Ovary (tissue), 3 donors: ENCODE results near the gene SESTD1.

Source experiments
- EP300 ChIP-seq: sonication (generic); formaldehyde crosslinking; IDR thresholded peaks from one replicate; pipeline ENCODE4 v1.6.1; 2017; ENCODE audit warnings: antibody characterized with exemption
- TF ChIP-seq, protein P1 (sequence below), 3 donors: fragments of 450-650 bp in 2 of 3; fragments of 200-600 bp in 1 of 3; IDR thresholded peaks; one replicate each; pipeline versions ENCODE4 v1.5.1 to v1.8.0; 2016 to 2022; ENCODE audit warnings: antibody characterized with exemption in 3 of 3, mild to moderate bottlenecking in 1 of 3
- donor health status: DM: no; HTN: no; CAD: no.

DNA sequence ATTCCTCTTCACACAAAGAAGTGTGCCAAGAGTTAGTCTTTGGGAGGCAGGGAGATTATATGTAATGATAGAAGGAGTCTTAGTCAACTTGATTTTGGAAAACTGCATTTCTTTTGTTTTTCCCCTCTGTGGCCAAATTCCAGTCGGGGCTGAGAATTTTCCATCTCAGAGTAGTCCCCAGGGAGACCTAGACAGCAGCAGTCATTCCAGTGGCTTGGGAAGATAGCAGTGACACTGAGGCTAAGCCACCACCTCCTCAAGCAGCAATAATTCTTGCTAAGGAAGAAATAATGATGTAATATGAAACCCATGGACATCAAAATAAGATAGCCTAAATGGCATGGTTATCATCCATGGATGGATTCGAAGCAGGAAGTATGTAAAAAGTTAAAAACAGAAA, 193.7 kb downstream of the SESTD1 start:
- TF ChIP-seq, protein P1, sequence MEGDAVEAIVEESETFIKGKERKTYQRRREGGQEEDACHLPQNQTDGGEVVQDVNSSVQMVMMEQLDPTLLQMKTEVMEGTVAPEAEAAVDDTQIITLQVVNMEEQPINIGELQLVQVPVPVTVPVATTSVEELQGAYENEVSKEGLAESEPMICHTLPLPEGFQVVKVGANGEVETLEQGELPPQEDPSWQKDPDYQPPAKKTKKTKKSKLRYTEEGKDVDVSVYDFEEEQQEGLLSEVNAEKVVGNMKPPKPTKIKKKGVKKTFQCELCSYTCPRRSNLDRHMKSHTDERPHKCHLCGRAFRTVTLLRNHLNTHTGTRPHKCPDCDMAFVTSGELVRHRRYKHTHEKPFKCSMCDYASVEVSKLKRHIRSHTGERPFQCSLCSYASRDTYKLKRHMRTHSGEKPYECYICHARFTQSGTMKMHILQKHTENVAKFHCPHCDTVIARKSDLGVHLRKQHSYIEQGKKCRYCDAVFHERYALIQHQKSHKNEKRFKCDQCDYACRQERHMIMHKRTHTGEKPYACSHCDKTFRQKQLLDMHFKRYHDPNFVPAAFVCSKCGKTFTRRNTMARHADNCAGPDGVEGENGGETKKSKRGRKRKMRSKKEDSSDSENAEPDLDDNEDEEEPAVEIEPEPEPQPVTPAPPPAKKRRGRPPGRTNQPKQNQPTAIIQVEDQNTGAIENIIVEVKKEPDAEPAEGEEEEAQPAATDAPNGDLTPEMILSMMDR (IDR thresholded peaks at IDR 0.05): no peak
- TF ChIP-seq EP300: no peak
